HepG2 (cell line): ENCODE measurements around the gene PRSS36. TPM values are rescaled to one million over a fixed set of nuclear protein-coding genes. Genes with fewer than 3 reads are reported as not detected.

Experiments
- ATAC-seq: fragments of 200-7000 bp; cut with Tn5 transposase; 3 replicates; pipeline ENCODE4 v1.9.1; 2020; ENCODE audit warnings: mild to moderate bottlenecking, moderate library complexity
- BruUV-seq: library from RNA; stranded (reverse); fragments of 400-500 nt; replicated peaks from 2 replicates; lab custom pipeline; 2021; lab: Mats Ljungman, UMichigan
- CTCF ChIA-PET: fragments of 300-600 bp; formaldehyde crosslinking; extraction: SDS; loops from one replicate; lab custom pipeline; 2021; ENCODE audit warnings: low total read pairs, inconsistent platforms, low intra/inter-chr PET ratio; lab: Yijun Ruan, JAX
- POLR2A ChIA-PET: fragments of 350-600 bp; sonication (Branson Sonifier 250); formaldehyde crosslinking; loops from one replicate; lab custom pipeline; 2020; ENCODE audit warnings: antibody characterized with exemption, inconsistent platforms; lab: Yijun Ruan, JAX
- DNase-seq: peaks from one replicate; pipeline ENCODE4 v3.0.0-alpha.2; 2015; ENCODE audit warnings: low spot score
- FAIRE-seq: peaks from 3 replicates; lab custom pipeline; 2011; peaks lifted over from hg19 to GRCh38; lab: Jason Lieb, UNC
- H2AFZ ChIP-seq: one replicate; pipeline ENCODE4 v1.6.1; 2011; ENCODE audit warnings: low read length, inconsistent platforms
- H3K27ac ChIP-seq: fragments of 300-600 bp; 3 replicates; pipeline ENCODE4 v1.8.0; 2011; ENCODE audit warnings: mixed run types, mild to moderate bottlenecking, mixed read lengths, low read length, inconsistent platforms; ENCODE audit not compliant: insufficient read depth; ENCODE audit errors: extremely low read length
- H3K27me3 ChIP-seq, 2 experiments: fragments of 200-600 bp in 1 of 2; 2 replicates in 1 of 2; 3 replicates in 1 of 2; pipeline versions ENCODE4 v1.6.0 to v1.8.0; 2011; ENCODE audit warnings: low read length in 2 of 2, mild to moderate bottlenecking in 2 of 2, moderate library complexity in 2 of 2, inconsistent platforms in 1 of 2; ENCODE audit not compliant: insufficient read depth in 2 of 2, control insufficient read depth in 1 of 2
- H3K36me3 ChIP-seq, 2 experiments: fragments of 200-600 bp in 1 of 2; replicated peaks in 1 of 2; 2 replicates in 1 of 2; 3 replicates in 1 of 2; pipeline versions ENCODE4 v1.5.1 to v1.8.0; 2011; ENCODE audit warnings: low read length in 2 of 2, inconsistent platforms in 1 of 2; ENCODE audit not compliant: insufficient read depth in 2 of 2, control insufficient read depth in 1 of 2
- H3K4me1 ChIP-seq: 2 replicates; pipeline ENCODE4 v1.5.1; 2012; ENCODE audit warnings: low read length, inconsistent platforms; ENCODE audit not compliant: insufficient read depth
- H3K4me2 ChIP-seq: 2 replicates; pipeline ENCODE4 v1.6.0; 2011; ENCODE audit warnings: low read depth, low read length, inconsistent platforms
- H3K4me3 ChIP-seq, 3 experiments: fragments of 200-600 bp in 1 of 3; sonication (generic), shearing (Covaris generic) in 1 of 3; replicated peaks in 1 of 3; 2 replicates each; pipeline ENCODE4 v1.5.1; 2011 to 2016; ENCODE audit warnings: low read length in 3 of 3, inconsistent platforms in 2 of 3, low read depth in 2 of 3, mild to moderate bottlenecking in 2 of 3, control low read depth in 1 of 3, mixed read lengths in 1 of 3; ENCODE audit not compliant: insufficient read depth in 1 of 3
- H3K79me2 ChIP-seq: one replicate; pipeline ENCODE4 v1.6.1; 2011; ENCODE audit warnings: low read length, inconsistent platforms; ENCODE audit not compliant: insufficient read depth
- H3K9ac ChIP-seq: 2 replicates; pipeline ENCODE4 v1.6.0; 2011; ENCODE audit warnings: mild to moderate bottlenecking, low read depth, low read length, inconsistent platforms; ENCODE audit not compliant: insufficient read depth
- H3K9me3 ChIP-seq: 2 replicates; pipeline ENCODE4 v1.5.1; 2012; ENCODE audit warnings: mild to moderate bottlenecking, low read length
- H4K20me1 ChIP-seq: 2 replicates; pipeline ENCODE4 v1.6.0; 2011; ENCODE audit warnings: inconsistent platforms, mild to moderate bottlenecking, low read length, moderate library complexity; ENCODE audit not compliant: insufficient read depth
- AGO2 ChIP-seq: fragments of 200-400 bp; formaldehyde crosslinking; optimal IDR thresholded peaks from 2 replicates; pipeline ENCODE3; 2017; ENCODE audit warnings: mild to moderate bottlenecking, low read depth, low read length, moderate library complexity
- ARID3A ChIP-seq: IDR thresholded peaks from 2 replicates; pipeline ENCODE4 v1.6.1; 2012; ENCODE audit warnings: low read depth, low read length, improper control_type of control experiment
- CC2D1A ChIP-seq: sonication (generic); formaldehyde crosslinking; IDR thresholded peaks from 2 replicates; pipeline ENCODE4 v1.8.1; 2023; ENCODE audit warnings: mild to moderate bottlenecking, missing genetic modification reagents
- DBP ChIP-seq: sonication (generic); formaldehyde crosslinking; IDR thresholded peaks from 2 replicates; pipeline ENCODE4 v1.4.0; 2020; ENCODE audit warnings: missing genetic modification reagents; ENCODE audit errors: not compliant biosample characterization
- DR1 ChIP-seq: sonication (generic); formaldehyde crosslinking; IDR thresholded peaks from 2 replicates; pipeline ENCODE4 v1.8.0; 2021; ENCODE audit warnings: mild to moderate bottlenecking, missing genetic modification reagents, inconsistent platforms
- GATA4 ChIP-seq: sonication (generic); IDR thresholded peaks from 2 replicates; pipeline ENCODE4 v1.6.1; 2016; ENCODE audit warnings: antibody characterized with exemption, low read depth, borderline replicate concordance
- HNF4G ChIP-seq, 2 experiments: sonication (generic) in 1 of 2; formaldehyde crosslinking in 1 of 2; IDR thresholded peaks; 2 replicates each; pipeline versions ENCODE4 v1.4.0 to v1.6.1; 2011 to 2020; ENCODE audit warnings: borderline replicate concordance in 2 of 2, low read depth in 2 of 2, mild to moderate bottlenecking in 2 of 2, low read length in 1 of 2, missing genetic modification reagents in 1 of 2, moderate library complexity in 1 of 2
- HNRNPLL ChIP-seq: fragments of 200-400 bp; formaldehyde crosslinking; IDR thresholded peaks from 2 replicates; pipeline ENCODE4 v1.6.1; 2017; ENCODE audit warnings: mild to moderate bottlenecking, low read depth, low read length; ENCODE audit not compliant: poor library complexity, severe bottlenecking
- KDM1A ChIP-seq: IDR thresholded peaks from 2 replicates; pipeline ENCODE4 v1.6.1; 2016; ENCODE audit warnings: missing compliant biosample characterization
- LRRFIP1 ChIP-seq: sonication (generic); formaldehyde crosslinking; conservative IDR thresholded peaks from 2 replicates; pipeline ENCODE4 v1.4.0; 2020; ENCODE audit warnings: missing genetic modification reagents
- MAFF ChIP-seq: IDR thresholded peaks from 2 replicates; pipeline ENCODE4 v1.6.1; 2011; ENCODE audit warnings: low read depth, low read length, improper control_type of control experiment
- MBNL3 ChIP-seq: fragments of 250-450 bp; sonication (Bioruptor Pico); conservative IDR thresholded peaks from 2 replicates; pipeline ENCODE4 v1.8.0; 2022; ENCODE audit warnings: mild to moderate bottlenecking, inconsistent platforms
- POLR2A ChIP-seq, 2 experiments: IDR thresholded peaks; 2 replicates each; pipeline ENCODE4 v1.6.1; 2011; ENCODE audit warnings: low read depth in 2 of 2, low read length in 2 of 2, mild to moderate bottlenecking in 1 of 2, moderate library complexity in 1 of 2; ENCODE audit not compliant: insufficient read depth in 1 of 2
- RBM22 ChIP-seq: fragments of 200-400 bp; formaldehyde crosslinking; optimal IDR thresholded peaks from 2 replicates; pipeline ENCODE3; 2017; ENCODE audit warnings: mild to moderate bottlenecking, low read length, moderate library complexity
- SRSF1 ChIP-seq: fragments of 200-400 bp; formaldehyde crosslinking; optimal IDR thresholded peaks from 2 replicates; pipeline ENCODE3; 2017; ENCODE audit warnings: mild to moderate bottlenecking, low read depth, low read length, moderate library complexity
- ZBTB21 ChIP-seq: sonication (generic); formaldehyde crosslinking; IDR thresholded peaks from 2 replicates; pipeline ENCODE4 v1.4.0; 2020; ENCODE audit warnings: missing genetic modification reagents
- ZFP36L1 ChIP-seq: sonication (generic); formaldehyde crosslinking; IDR thresholded peaks from 2 replicates; pipeline ENCODE4 v1.8.0; 2022; ENCODE audit warnings: mild to moderate bottlenecking, missing genetic modification reagents, moderate library complexity
- ZNF101 ChIP-seq: sonication (generic); formaldehyde crosslinking; IDR thresholded peaks from 2 replicates; pipeline ENCODE4 v1.4.0; 2020; ENCODE audit warnings: mild to moderate bottlenecking, low read depth, missing genetic modification reagents, borderline replicate concordance
- ZNF136 ChIP-seq: sonication (generic); formaldehyde crosslinking; IDR thresholded peaks from 2 replicates; pipeline ENCODE4 v1.8.1; 2022; ENCODE audit warnings: low read depth, mild to moderate bottlenecking, moderate library complexity, missing genetic modification reagents
- ZNF329 ChIP-seq: sonication (generic); formaldehyde crosslinking; IDR thresholded peaks from 2 replicates; pipeline ENCODE4 v1.9.0; 2021; ENCODE audit warnings: low read depth, mild to moderate bottlenecking, missing genetic modification reagents
- WGBS: methylation state at CpG from one replicate; pipeline ENCODE4 v1.1.6; 2017; ENCODE audit warnings: low lambda C conversion rate; 5-methylcytosine and 5-hydroxymethylcytosine counted together
- in situ Hi-C: cut with HindIII; loops from 2 replicates; pipeline ENCODE4 v1.10.0; 2017; ENCODE audit warnings: low pct_unique_long_range_greater_than_20kb; ENCODE audit not compliant: extremely low pct_ligation_motif_present
- intact Hi-C: fragments of 100-400 bp; cut with micrococcal nuclease; formaldehyde crosslinking; loops from one replicate; pipeline ENCODE4 v1.10.0; 2022; ENCODE audit not compliant: unreplicated experiment
- polyA plus RNA-seq, 8 experiments: library from polyadenylated mRNA; depleted of rRNA in 3 of 8; stranded (reverse) in 7 of 8; unstranded in 1 of 8; fragments of >200 nt; fragmentation: Illumina TruSeq in 4 of 8; extraction: Trizol in 4 of 8; gene quantifications; 2 replicates each; pipeline versions ENCODE4 v1.2.1 to v1.2.3, GENCODE V29; 2011 to 2016; ENCODE audit warnings: low read depth in 4 of 8, missing spikeins in 1 of 8, mixed read lengths in 1 of 8; ENCODE audit not compliant: insufficient read depth in 1 of 8
- total RNA-seq, 5 experiments: library from RNA; depleted of rRNA; stranded (reverse); fragments of >200 nt; fragmentation: Illumina TruSeq; extraction: Trizol; gene quantifications; 2 replicates each; pipeline ENCODE4 v1.2.3, GENCODE V29; 2016; ENCODE audit warnings: low read depth in 1 of 5

Gene PRSS36
- total and polyA plus RNA-seq, 2 of the 13 experiments (the other 11 are each of a cell fraction or from before 2014, with no cell fraction given) = 1.5 to 2.1 TPM

GRCh38 chr16:31198207-31198882 is 48.5 kb upstream of the PRSS36 start:
- Histone ChIP-seq H3K4me2 (no peak overlapping the region), H3K4me1 (peaks cover 38% of the 10 kb centered on the region), H3K9ac (no peak overlapping the region), H3K27ac (no peak overlapping the region), H4K20me1 (peaks cover 7% of the 10 kb centered on the region), H3K9me3 (no peaks in the 10 kb centered on the region), H3K36me3 (peaks cover 8 to 25% of the 10 kb centered on the region in 2 experiments), H2AFZ (no peak overlapping the region), H3K27me3 (peaks cover 0 to 11% of the 10 kb centered on the region in 2 experiments; a peak in 4 of 5 replicates), H3K4me3 (no peak overlapping the region), H3K79me2 (no peaks in the 10 kb centered on the region)
- POLR2A ChIA-PET = interaction anchor here (0.7 to 4.0 kb wide), 6 partner anchors 8 to 18 kb away, joined by 3 to 34 read pairs (median 4); partner anchors contain the start of gene FUS
- intact Hi-C loops = no loop called here
- no TSS peak for BruUV-seq
- 98% methylated on average over 7 of the region's 7 CpGs for WGBS
- FAIRE-seq = no peak
- DNase-seq = no peak
- CTCF ChIA-PET = no interaction called here
- in situ Hi-C loops = no loop called here
- no peak for ATAC-seq
- TF ChIP-seq DBP (CRISPR knock-in tag) (no peak), ZBTB21 (CRISPR knock-in tag) (no peak), ZNF329 (CRISPR knock-in tag) (no peak), RBM22 (peak; percentile 26), GATA4 (no peak), MBNL3 (CRISPR knock-in tag) (no peak), MAFF (no peak), SRSF1 (no peak), ZNF101 (CRISPR knock-in tag) (no peak), ARID3A (no peak), CC2D1A (CRISPR knock-in tag) (no peak), POLR2A (IDR thresholded peaks at IDR 0.05; ENCODE audit: insufficient read depth in 1 of 2, low read depth in 2 of 2, low read length in 2 of 2) (peak in 1 of 2 experiments; percentile 33; a peak in 3 of 4 replicates), HNF4G (IDR thresholded peaks at IDR 0.05; ENCODE audit: borderline replicate concordance, low read depth, low read length) (no peak), HNF4G (CRISPR knock-in tag; IDR thresholded peaks at IDR 0.05; ENCODE audit: borderline replicate concordance, low read depth) (no peak), AGO2 (peak; percentile 50), DR1 (CRISPR knock-in tag) (no peak), HNRNPLL (no peak), ZNF136 (no peak), ZFP36L1 (CRISPR knock-in tag) (no peak), LRRFIP1 (CRISPR knock-in tag) (no peak), KDM1A (CRISPR knock-in tag) (no peak)
